Activated B cell treated with CpG ODN at 0.5 μM for 24 hours (primary cell): ENCODE measurements around the gene TMEM52B. TPM values are rescaled to one million over a fixed set of nuclear protein-coding genes. Genes with fewer than 3 reads are reported as not detected.

Experiments
- ATAC-seq: fragments of 200-7000 bp; cut with Tn5 transposase; one replicate; pipeline ENCODE4 v1.10.0; 2021; ENCODE audit warnings: low read depth, mild to moderate bottlenecking, moderate library complexity
- CTCF ChIA-PET: fragments of 350-600 bp; sonication (Branson Sonifier 250); formaldehyde crosslinking; loops from one replicate; lab custom pipeline; 2021; ENCODE audit warnings: antibody characterized with exemption; lab: Charles Lee
- POLR2A ChIA-PET: fragments of 350-600 bp; sonication (Branson Sonifier 250); formaldehyde crosslinking; loops from one replicate; lab custom pipeline; 2021; ENCODE audit warnings: antibody characterized with exemption; lab: Charles Lee
- DNase-seq: peaks from one replicate; pipeline ENCODE4 v3.0.0; 2022
- H3K27ac Mint-ChIP-seq: one replicate; pipeline ENCODE4 v1.8.0; 2020; ENCODE audit warnings: mixed read lengths
- H3K27me3 Mint-ChIP-seq: one replicate; pipeline ENCODE4 v1.8.0; 2021; ENCODE audit warnings: mixed read lengths
- H3K36me3 Mint-ChIP-seq: one replicate; pipeline ENCODE4 v1.8.0; 2021; ENCODE audit warnings: low read depth, mixed read lengths
- H3K4me1 Mint-ChIP-seq: one replicate; pipeline ENCODE4 v1.8.0; 2021; ENCODE audit warnings: mixed read lengths
- H3K4me3 Mint-ChIP-seq: one replicate; pipeline ENCODE4 v1.8.0; 2020; ENCODE audit warnings: mild to moderate bottlenecking, mixed read lengths
- H3K9me3 Mint-ChIP-seq: one replicate; pipeline ENCODE4 v1.8.0; 2020; ENCODE audit warnings: mixed read lengths
- CTCF ChIP-seq: fragments of 200-600 bp; IDR thresholded peaks from one replicate; pipeline ENCODE4 v1.8.0; 2022; ENCODE audit warnings: antibody characterized with exemption, mild to moderate bottlenecking
- intact Hi-C: fragments of 100-400 bp; cut with micrococcal nuclease; formaldehyde crosslinking; loops from one replicate; pipeline ENCODE4 v1.15.1; 2024
- total RNA-seq: library from RNA; stranded (reverse); gene quantifications from 2 replicates; pipeline ENCODE4 v1.2.3, GENCODE V29; 2022

TMEM52B gene
- total RNA-seq, 1 donor from 2014 or later = not detected

GRCh38 chr12:10235761-10236631, 57.2 kb downstream of the TMEM52B start:
- peaks cover 2% of the 10 kb centered on the region for H3K27me3 Mint-ChIP-seq
- ChIA-PET CTCF (interaction anchor here (0.6 to 4.7 kb wide), 15 partner anchors 9 to 1251 kb away, joined by 3 to 58 read pairs (median 4); no protein-coding TSS in a partner anchor), POLR2A (no interaction called here)
- ATAC-seq (peak; percentile 58), DNase-seq (no peak)
- peaks cover 6% of the 10 kb centered on the region for H3K9me3 Mint-ChIP-seq
- intact Hi-C loops = loop anchor here (1.0 to 2.0 kb wide), 4 partner anchors 95 to 514 kb away; partner anchors contain the start of gene STYK1
- H3K27ac Mint-ChIP-seq = no peak overlapping the region
- H3K36me3 Mint-ChIP-seq = no peaks in the 10 kb centered on the region
- no peaks in the 10 kb centered on the region for H3K4me1 Mint-ChIP-seq
- TF ChIP-seq CTCF = peak; percentile 59
- H3K4me3 Mint-ChIP-seq = no peak overlapping the region

- CTCF ChIA-PET = interaction anchor here (1.2 to 4.7 kb wide), 8 partner anchors 15 to 1250 kb away, joined by 3 to 58 read pairs (median 4); no protein-coding TSS in a partner anchor
- POLR2A ChIA-PET = no interaction called here
- H3K9me3 Mint-ChIP-seq = peaks cover 6% of the 10 kb centered on the region
- H3K36me3 Mint-ChIP-seq = no peaks in the 10 kb centered on the region
- ATAC-seq = no peak
- no peak overlapping the region for H3K4me3 Mint-ChIP-seq
- peaks cover 2% of the 10 kb centered on the region for H3K27me3 Mint-ChIP-seq
- no peak overlapping the region for H3K27ac Mint-ChIP-seq
- no peak for TF ChIP-seq CTCF
- H3K4me1 Mint-ChIP-seq = no peaks in the 10 kb centered on the region
- DNase-seq = no peak
- intact Hi-C loops = no loop called here
These were observed 57.9 kb downstream of the TMEM52B start for GRCh38 chr12:10236720-10237119.

- TF ChIP-seq CTCF = no peak
- Mint-ChIP-seq H3K27me3 (peaks cover 8% of the 10 kb centered on the region), H3K4me1 (peaks cover 4% of the 10 kb centered on the region), H3K9me3 (peaks cover 6% of the 10 kb centered on the region), H3K36me3 (no peaks in the 10 kb centered on the region), H3K27ac (no peak overlapping the region), H3K4me3 (no peak overlapping the region)
- ChIA-PET CTCF (interaction anchor here (4.7 kb wide), 1 partner anchor 324 kb away, joined by 58 read pairs; no protein-coding TSS in a partner anchor), POLR2A (no interaction called here)
- intact Hi-C loops = no loop called here
- no peak for ATAC-seq
- no peak for DNase-seq
These were observed 59.7 kb downstream of the TMEM52B start for GRCh38 chr12:10238526-10238925.

- intact Hi-C loops = no loop called here
- no peak overlapping the region for H3K27ac Mint-ChIP-seq
These were observed 62.5 kb downstream of the TMEM52B start for GRCh38 chr12:10241290-10241689.

More at GRCh38 chr12:10241290-10241689, 62.5 kb downstream of the TMEM52B start:
- H3K4me3 Mint-ChIP-seq = no peak overlapping the region
- ATAC-seq (no peak), DNase-seq (no peak)
- no peaks in the 10 kb centered on the region for H3K9me3 Mint-ChIP-seq
- no peak for TF ChIP-seq CTCF
- CTCF ChIA-PET = no interaction called here
- H3K4me1 Mint-ChIP-seq = peaks cover 10% of the 10 kb centered on the region
- peaks cover 9% of the 10 kb centered on the region for H3K27me3 Mint-ChIP-seq
- POLR2A ChIA-PET = interaction anchor here (0.5 kb wide), 1 partner anchor 15 kb away, joined by 4 read pairs; no protein-coding TSS in a partner anchor
- H3K36me3 Mint-ChIP-seq = no peaks in the 10 kb centered on the region

Other genes starting within 250 kb of the TMEM52B start
- gene CLEC2A, start 246.7 kb upstream of the TMEM52B start, total RNA-seq = not detected in 2 replicates
- gene CLEC12A, start 207.6 kb upstream of the TMEM52B start, total RNA-seq = 0.22 TPM in 1 of 2 replicates, not detected in the other
- gene CLEC1B, start 179.9 kb upstream of the TMEM52B start, total RNA-seq = not detected in 2 replicates
- gene CLEC12B, start 168.4 kb upstream of the TMEM52B start, total RNA-seq = not detected in 2 replicates
- gene CLEC9A, start 148.3 kb upstream of the TMEM52B start, total RNA-seq = not detected in 2 replicates
- not detected in 2 replicates for gene CLEC1A, start 80.0 kb upstream of the TMEM52B start, total RNA-seq
- 0.09 and 0.10 TPM in 2 replicates for gene CLEC7A, start 48.8 kb upstream of the TMEM52B start, total RNA-seq
- gene OLR1, start 6.9 kb upstream of the TMEM52B start, total RNA-seq = 0.12 TPM in 1 of 2 replicates, not detected in the other
- gene GABARAPL1, start 33.8 kb downstream of the TMEM52B start, total RNA-seq = 2.1 and 2.5 TPM in 2 replicates
- 0.24 and 0.27 TPM in 2 replicates for gene KLRD1, start 128.8 kb downstream of the TMEM52B start, total RNA-seq
- gene KLRK1, start 211.0 kb downstream of the TMEM52B start, total RNA-seq = 0.56 and 0.98 TPM in 2 replicates
- not detected in 2 replicates for gene KLRC4, start 230.7 kb downstream of the TMEM52B start, total RNA-seq
- not detected in 2 replicates for gene KLRC3, start 241.6 kb downstream of the TMEM52B start, total RNA-seq